ENCODE measurements around the gene TUBB1. TPM values are rescaled to one million over a fixed set of nuclear protein-coding genes. Genes with fewer than 3 reads are reported as not detected.

The TUBB1 gene
- total and polyA plus RNA-seq, 12 donors = 0.07 to 1.3 (median 0.13) TPM; not detected in 5

GRCh38 chr20:58978351-58979190 is 40.7 kb upstream of the TUBB1 start:
- H3K36me3 ChIP-seq (replicated peaks in 1 of 2) = no peaks in the 10 kb centered on the region
- H3K27ac ChIP-seq = no peak overlapping the region
- no peak for DNase-seq
- intact Hi-C loops (cut with DNase I) = no loop called here
- TF ChIP-seq CTCF (IDR thresholded peaks at IDR 0.05) (no peak), POLR2A (IDR thresholded peaks at IDR 0.05) (no peak)
- 76 to 79% (median 77%) methylated on average over 6 of the region's 6 CpGs for WGBS, 4 donors
- no peaks in the 10 kb centered on the region for H3K27me3 ChIP-seq
- no peak overlapping the region for H3K4me3 ChIP-seq
- H3K9me3 ChIP-seq (replicated peaks in 1 of 3) = peaks cover 0 to 5% (median 0%) of the 10 kb centered on the region in 3 donors
- H3K4me1 ChIP-seq (replicated peaks in 1 of 2) = peaks cover under 1 to 16% of the 10 kb centered on the region in 2 donors

- H3K27me3 ChIP-seq = no peaks in the 10 kb centered on the region
- H3K36me3 ChIP-seq (replicated peaks in 1 of 2) = peaks cover 0 to 2% of the 10 kb centered on the region in 2 donors
- peaks cover 4 to 21% of the 10 kb centered on the region in 2 donors for H3K4me1 ChIP-seq (replicated peaks in 1 of 2)
- H3K9me3 ChIP-seq (replicated peaks in 1 of 3) = no peaks in the 10 kb centered on the region
- 7 to 26% (median 10%) methylated on average over 24 to 100 of the region's 109 CpGs for WGBS, 4 donors
- H3K4me3 ChIP-seq = peak within 1 kb of the TSS; percentile 36 to 99 (median 67)
- peak; percentile 78 to 91 (median 86) for DNase-seq
- peak within 1 kb of the TSS in 3 of 5 donors; percentile 53 to 92 (median 58) for H3K27ac ChIP-seq
- no peak for TF ChIP-seq CTCF (IDR thresholded peaks at IDR 0.05)
- peak; percentile 31 to 57 for TF ChIP-seq POLR2A (IDR thresholded peaks at IDR 0.05)
- intact Hi-C loops (cut with DNase I) = loop anchor here (5.0 to 10.0 kb wide), 3 partner anchors 54 to 106 kb away; partner anchors contain the start of gene ATP5F1E (in 1 of the 2)
Observed at GRCh38 chr20:58980711-58981627, 38.3 kb upstream of the TUBB1 start, which contains the start of gene NELFCD. Gene NELFCD, plus strand, starts transcription at chr20:58981256. Its CDS starts 54 bp downstream, at chr20:58981310.

- peak overlapping the region in 3 of 4 donors; percentile 36 to 99 (median 38) for H3K4me3 ChIP-seq
- 18 to 45% (median 34%) methylated on average over 14 to 29 of the region's 29 CpGs for WGBS, 4 donors
- peak in 2 of 7 donors; percentile 16 for DNase-seq
- peaks cover 4 to 21% of the 10 kb centered on the region in 2 donors for H3K4me1 ChIP-seq (replicated peaks in 1 of 2)
- H3K27ac ChIP-seq = peak overlapping the region in 3 of 5 donors; percentile 53 to 92 (median 58)
- intact Hi-C loops (cut with DNase I) = loop anchor here (5.0 to 10.0 kb wide), 3 partner anchors 53 to 107 kb away; partner anchors contain the start of gene ATP5F1E (in 1 of the 2)
- no peaks in the 10 kb centered on the region for H3K9me3 ChIP-seq (replicated peaks in 1 of 3)
- H3K36me3 ChIP-seq (replicated peaks in 1 of 2) = peaks cover 0 to 10% of the 10 kb centered on the region in 2 donors
- H3K27me3 ChIP-seq = no peaks in the 10 kb centered on the region
- TF ChIP-seq POLR2A (IDR thresholded peaks at IDR 0.05) = no peak
- no peak for TF ChIP-seq CTCF (IDR thresholded peaks at IDR 0.05)
Observed at GRCh38 chr20:58981628-58982364, 37.4 kb upstream of the TUBB1 start.
